Thymus (tissue), 14 donors: ENCODE measurements around the gene RBMY1E. TPM values are rescaled to one million over a fixed set of nuclear protein-coding genes. Genes with fewer than 3 reads are reported as not detected.
"Not testable (repeated sequence)": the region's sequence is repeated elsewhere in the genome, so short reads cannot be mapped to it uniquely, and the experiment has no call there.

ENCODE experiments used
- DNase-seq, 9 donors: peaks; one replicate each; pipeline ENCODE4 v3.0.0-alpha.2; 2013; ENCODE audit warnings: low spot score in 9 of 9, low read depth in 6 of 9, missing footprints in 1 of 9
- H3K27ac ChIP-seq, 2 donors: one replicate each; pipeline ENCODE4 v1.5.1; 2013; ENCODE audit warnings: control low read depth in 1 of 2, low read depth in 1 of 2, low read length in 1 of 2, mild to moderate bottlenecking in 1 of 2, moderate library complexity in 1 of 2
- H3K27me3 ChIP-seq, 2 donors: one replicate each; pipeline ENCODE4 v1.5.1; 2013; ENCODE audit warnings: low read length in 1 of 2; ENCODE audit not compliant: control insufficient read depth in 2 of 2, insufficient read depth in 1 of 2
- H3K36me3 ChIP-seq, 2 donors: one replicate each; pipeline ENCODE4 v1.5.1; 2013; ENCODE audit warnings: low read length in 1 of 2, mild to moderate bottlenecking in 1 of 2, moderate library complexity in 1 of 2; ENCODE audit not compliant: control insufficient read depth in 2 of 2, insufficient read depth in 2 of 2
- H3K4me1 ChIP-seq, 2 donors: one replicate each; pipeline ENCODE4 v1.5.1; 2013; ENCODE audit warnings: low read length in 2 of 2; ENCODE audit not compliant: control insufficient read depth in 2 of 2, insufficient read depth in 2 of 2
- H3K4me3 ChIP-seq, 2 donors: one replicate each; pipeline ENCODE4 v1.5.1; 2013; ENCODE audit warnings: low read length in 2 of 2, control low read depth in 1 of 2, mild to moderate bottlenecking in 1 of 2
- H3K9me3 ChIP-seq, 2 donors: one replicate each; pipeline ENCODE4 v1.5.1; 2013; ENCODE audit warnings: low read length in 1 of 2, mild to moderate bottlenecking in 1 of 2; ENCODE audit not compliant: control insufficient read depth in 2 of 2, insufficient read depth in 1 of 2
- WGBS: extraction: QIAGEN DNeasy Blood & Tissue Kit; methylation state at CpG from one replicate; pipeline ENCODE4 v1.1.7; 2013; 5-methylcytosine and 5-hydroxymethylcytosine counted together
- long read RNA-seq, 10 donors: transcript quantifications; one replicate each; lab custom pipeline, GENCODE V29; 2026
- polyA plus RNA-seq: library from polyadenylated mRNA; stranded (reverse); fragments of 200-250 nt; gene quantifications from one replicate; pipeline ENCODE4 v1.2.3, GENCODE V29; 2013
- total RNA-seq: library from RNA; stranded (reverse); fragments of 120-200 nt; gene quantifications from one replicate; pipeline ENCODE4 v1.2.4, GENCODE V29; 2013
- donor health status: healthy.

RBMY1E gene
- total RNA-seq: not detected
- not detected for polyA plus RNA-seq
- long read RNA-seq, donor 1: 0 reads
- long read RNA-seq, donor 2: 0 reads
- long read RNA-seq, donor 3: 0 reads
- long read RNA-seq, donor 4: 0 reads
- long read RNA-seq, donor 5: 0 reads
- long read RNA-seq, donor 6: 0 reads
- long read RNA-seq, donor 7: 0 reads
- long read RNA-seq, donor 8: 0 reads
- long read RNA-seq, donor 9: 0 reads
- long read RNA-seq, donor 10: 0 reads

- not testable (repeated sequence) for H3K4me1 ChIP-seq, H3K27ac ChIP-seq, H3K27me3 ChIP-seq, H3K36me3 ChIP-seq, DNase-seq, H3K4me3 ChIP-seq, H3K9me3 ChIP-seq
- no CpG with 5 or more reads among the region's 29 CpGs for WGBS
Observed at GRCh38 chrY:21917932-21918331, at the start of gene RBMY1E. TSS of gene RBMY1E (minus strand) at chrY:21918032. CDS start at chrY:21916054, 1,978 bp downstream.

- WGBS: no CpG with 5 or more reads among the region's 28 CpGs
Observed at GRCh38 chrY:21894426-21894825, 23.4 kb downstream of the RBMY1E start, which contains the start of gene RBMY1D. TSS of gene RBMY1D (minus strand) at chrY:21894526. CDS start at chrY:21892513, 2,013 bp downstream.

GRCh38 chrY:21869407-21870076 is 48.3 kb downstream of the RBMY1E start:
- WGBS: no CpG with 5 or more reads among the region's 5 CpGs
- H3K4me1 ChIP-seq, H3K9me3 ChIP-seq, H3K36me3 ChIP-seq, DNase-seq, H3K4me3 ChIP-seq, H3K27ac ChIP-seq, H3K27me3 ChIP-seq: not testable (repeated sequence)

More at GRCh38 chrY:21894426-21894825, 23.4 kb downstream of the RBMY1E start, which contains the start of gene RBMY1D:
- H3K9me3 ChIP-seq, H3K4me3 ChIP-seq, H3K27ac ChIP-seq, DNase-seq, H3K36me3 ChIP-seq, H3K4me1 ChIP-seq, H3K27me3 ChIP-seq: not testable (repeated sequence)

Other genes with a start within 250 kb of the RBMY1E start
- gene RBMY1D, start 23.5 kb downstream of the RBMY1E start, total RNA-seq: not detected
- not detected for gene RBMY1D, start 23.5 kb downstream of the RBMY1E start, polyA plus RNA-seq